Cardiac fibroblast (primary cell): ENCODE results near the gene SLC5A9.
"Not testable (repeated sequence)": the region's sequence is repeated elsewhere in the genome, so short reads cannot be mapped to it uniquely, and the experiment has no call there.

Source experiments
- DNase-seq, 2 donors: peaks; one replicate each; pipeline versions ENCODE4 v3.0.0 to v3.0.0-alpha.2; 2010; ENCODE audit warnings: low read depth in 2 of 2
- H3K4me3 ChIP-seq, 2 donors: replicated peaks in 1 of 2; 1 replicate in 1 of 2; 2 replicates in 1 of 2; pipeline ENCODE4 v1.5.1; 2011; ENCODE audit warnings: low read depth in 2 of 2, low read length in 2 of 2, mild to moderate bottlenecking in 2 of 2, moderate library complexity in 1 of 2
- CTCF ChIP-seq: IDR thresholded peaks from one replicate; pipeline ENCODE4 v1.5.1; 2011; ENCODE audit warnings: low read depth, mild to moderate bottlenecking, low read length, inconsistent platforms

Gene SLC5A9

GRCh38 chr1:48208251-48208650 lies 14.3 kb upstream of the SLC5A9 start:
- DNase-seq, result no peak
- no peak overlapping the region for H3K4me3 ChIP-seq
- no peak for TF ChIP-seq CTCF

DNA sequence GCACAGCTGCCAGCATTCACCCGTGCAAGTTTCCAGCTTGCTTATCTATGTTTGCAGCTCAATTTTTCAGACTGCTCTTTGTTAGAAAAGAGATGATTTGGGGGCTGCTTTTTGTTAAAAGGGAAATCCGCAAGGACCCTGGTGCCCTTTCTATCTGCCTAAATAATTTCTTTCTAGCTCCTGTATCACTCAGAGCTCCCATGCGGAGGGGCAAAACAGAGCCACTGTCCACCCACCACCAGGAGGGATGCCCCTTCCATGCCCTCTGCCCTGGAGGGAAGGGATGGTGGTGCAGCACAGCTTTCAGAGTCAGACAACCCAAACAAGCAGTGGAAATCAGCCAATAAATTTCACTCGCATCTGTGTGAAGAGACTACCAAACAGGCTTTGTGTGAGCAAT lies 13.9 kb upstream of the SLC5A9 start:
- H3K4me3 ChIP-seq, result no peak overlapping the region
- TF ChIP-seq CTCF, result no peak

GRCh38 chr1:48213462-48213861 lies 9.1 kb upstream of the SLC5A9 start:
- DNase-seq, H3K4me3 ChIP-seq: not testable (repeated sequence)

More for the DNA sequence above, 13.9 kb upstream of the SLC5A9 start:
- no peak for DNase-seq

- H3K4me3 ChIP-seq, DNase-seq: not testable (repeated sequence)
Measured at GRCh38 chr1:48214366-48214765, 8.2 kb upstream of the SLC5A9 start.

GRCh38 chr1:48214820-48215219 lies 7.7 kb upstream of the SLC5A9 start:
- TF ChIP-seq CTCF, result no peak
- no peak for DNase-seq
- no peak overlapping the region for H3K4me3 ChIP-seq

GRCh38 chr1:48215222-48215621 lies 7.3 kb upstream of the SLC5A9 start:
- no peak for TF ChIP-seq CTCF
- no peak overlapping the region for H3K4me3 ChIP-seq
- no peak for DNase-seq

GRCh38 chr1:48215889-48216288 lies 6.6 kb upstream of the SLC5A9 start:
- DNase-seq, result no peak
- H3K4me3 ChIP-seq, result no peak overlapping the region
- no peak for TF ChIP-seq CTCF

DNA sequence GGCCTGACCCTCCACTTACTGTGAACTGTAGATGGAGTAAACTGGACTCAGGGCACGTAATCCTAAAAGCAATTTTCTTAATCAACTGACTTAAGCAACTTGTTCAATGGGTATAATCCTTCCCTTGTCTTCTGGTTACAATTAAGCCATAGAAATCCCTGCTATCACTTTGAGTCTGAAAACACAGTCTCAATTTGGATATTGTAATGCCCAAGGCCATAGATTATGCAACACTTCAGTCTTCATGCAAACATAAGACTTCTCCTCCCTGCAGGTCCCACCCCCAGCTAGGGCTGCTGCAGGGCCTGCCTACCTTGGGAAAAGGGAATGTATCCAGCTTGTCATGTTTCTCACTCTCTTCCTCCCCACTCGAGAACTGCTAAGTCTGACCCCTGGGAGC lies 6.2 kb upstream of the SLC5A9 start:
- DNase-seq, result no peak
- no peak overlapping the region for H3K4me3 ChIP-seq
- no peak for TF ChIP-seq CTCF
